Stimulated activated CD8-positive, alpha-beta memory T cell treated with anti-CD3 and anti-CD28 coated beads, Interleukin-12 subunit alpha, Interleukin-12 subunit beta, amount 100 ng/mL, for 4 hours (primary cell): ENCODE measurements around the gene ZNF684.
"Not testable (repeated sequence)": the region's sequence is repeated elsewhere in the genome, so short reads cannot be mapped to it uniquely, and the experiment has no call there.

Source experiments
- DNase-seq: peaks from one replicate; pipeline ENCODE4 v3.0.0-alpha.2; 2020; ENCODE audit warnings: low read depth

The ZNF684 gene

DNA sequence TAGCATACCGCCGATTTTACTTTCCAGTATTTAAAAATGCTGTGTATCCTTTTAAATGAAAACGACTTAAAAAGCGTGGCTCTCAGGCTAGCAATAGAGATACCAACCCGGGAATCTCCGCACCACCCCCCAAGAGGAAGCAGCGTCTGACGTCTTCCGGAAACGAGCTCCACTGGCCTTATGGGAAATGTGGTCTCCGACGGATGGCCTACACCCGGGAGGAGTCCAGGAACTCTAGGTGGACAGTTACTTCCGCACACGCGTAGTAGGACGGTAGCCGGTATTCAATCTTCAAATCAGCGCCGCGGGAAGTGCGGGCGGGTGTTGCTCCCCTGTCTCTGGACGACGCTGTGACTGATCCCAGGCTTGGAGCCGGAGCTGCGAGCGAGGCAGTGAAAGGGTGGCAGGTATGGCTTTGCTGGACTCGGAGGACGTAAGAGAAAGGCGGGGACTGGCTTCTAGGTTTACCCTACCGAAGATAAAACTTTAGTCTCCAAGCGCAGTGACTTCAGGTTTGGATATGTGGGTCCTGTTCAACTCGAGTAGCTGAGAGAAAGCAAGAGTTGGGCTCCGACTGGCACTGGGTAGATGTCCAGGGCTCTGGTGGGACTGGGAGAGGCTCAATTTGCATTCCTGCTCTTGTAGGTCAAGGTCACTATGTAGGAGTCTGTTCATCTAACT lies at the start of gene ZNF684:
Gene ZNF684, plus strand, starts transcription at position 257 of the 681 bp plus-strand sequence. CDS start 1,530 bp downstream, outside the sequence.
- DNase-seq = peak; percentile 74

DNA sequence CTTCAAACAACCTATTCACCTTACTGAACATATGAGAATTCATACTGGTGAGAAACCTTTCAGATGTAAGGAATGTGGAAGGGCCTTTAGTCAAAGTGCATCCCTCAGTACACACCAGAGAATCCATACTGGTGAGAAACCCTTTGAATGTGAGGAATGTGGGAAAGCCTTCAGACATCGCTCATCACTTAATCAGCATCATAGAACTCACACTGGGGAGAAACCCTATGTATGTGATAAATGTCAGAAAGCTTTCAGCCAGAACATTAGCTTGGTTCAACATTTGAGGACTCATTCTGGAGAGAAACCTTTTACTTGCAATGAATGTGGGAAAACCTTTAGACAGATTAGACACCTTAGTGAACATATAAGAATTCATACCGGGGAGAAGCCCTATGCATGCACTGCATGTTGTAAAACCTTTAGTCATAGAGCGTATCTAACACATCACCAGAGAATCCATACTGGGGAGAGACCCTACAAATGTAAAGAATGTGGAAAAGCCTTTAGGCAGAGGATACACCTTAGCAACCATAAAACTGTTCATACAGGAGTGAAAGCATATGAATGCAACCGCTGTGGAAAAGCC lies 36.0 kb upstream of the ZNF684 start:
- no peak for DNase-seq

DNA sequence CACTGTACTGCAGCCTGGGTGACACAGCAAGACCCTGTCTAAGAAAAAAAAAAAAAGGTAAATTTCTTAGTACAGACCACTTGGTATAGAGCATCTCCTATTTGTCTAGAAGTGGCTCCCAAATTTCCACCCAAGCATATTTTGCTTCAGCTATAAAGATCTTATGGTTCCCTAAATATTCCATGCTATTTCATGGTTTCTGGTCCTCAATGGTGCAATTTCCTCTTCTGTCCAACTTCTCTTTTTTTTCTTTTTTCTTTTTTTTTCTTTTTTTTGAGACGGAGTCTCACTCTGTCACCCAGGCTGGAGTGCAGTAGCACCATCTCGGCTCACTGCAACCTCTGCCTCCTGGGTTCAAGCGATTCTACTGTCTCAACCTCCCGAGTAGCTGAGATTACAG lies 28.8 kb upstream of the ZNF684 start:
- not testable (repeated sequence) for DNase-seq

GRCh38 chr1:40507973-40508372 lies 23.5 kb upstream of the ZNF684 start:
- DNase-seq = no peak

DNA sequence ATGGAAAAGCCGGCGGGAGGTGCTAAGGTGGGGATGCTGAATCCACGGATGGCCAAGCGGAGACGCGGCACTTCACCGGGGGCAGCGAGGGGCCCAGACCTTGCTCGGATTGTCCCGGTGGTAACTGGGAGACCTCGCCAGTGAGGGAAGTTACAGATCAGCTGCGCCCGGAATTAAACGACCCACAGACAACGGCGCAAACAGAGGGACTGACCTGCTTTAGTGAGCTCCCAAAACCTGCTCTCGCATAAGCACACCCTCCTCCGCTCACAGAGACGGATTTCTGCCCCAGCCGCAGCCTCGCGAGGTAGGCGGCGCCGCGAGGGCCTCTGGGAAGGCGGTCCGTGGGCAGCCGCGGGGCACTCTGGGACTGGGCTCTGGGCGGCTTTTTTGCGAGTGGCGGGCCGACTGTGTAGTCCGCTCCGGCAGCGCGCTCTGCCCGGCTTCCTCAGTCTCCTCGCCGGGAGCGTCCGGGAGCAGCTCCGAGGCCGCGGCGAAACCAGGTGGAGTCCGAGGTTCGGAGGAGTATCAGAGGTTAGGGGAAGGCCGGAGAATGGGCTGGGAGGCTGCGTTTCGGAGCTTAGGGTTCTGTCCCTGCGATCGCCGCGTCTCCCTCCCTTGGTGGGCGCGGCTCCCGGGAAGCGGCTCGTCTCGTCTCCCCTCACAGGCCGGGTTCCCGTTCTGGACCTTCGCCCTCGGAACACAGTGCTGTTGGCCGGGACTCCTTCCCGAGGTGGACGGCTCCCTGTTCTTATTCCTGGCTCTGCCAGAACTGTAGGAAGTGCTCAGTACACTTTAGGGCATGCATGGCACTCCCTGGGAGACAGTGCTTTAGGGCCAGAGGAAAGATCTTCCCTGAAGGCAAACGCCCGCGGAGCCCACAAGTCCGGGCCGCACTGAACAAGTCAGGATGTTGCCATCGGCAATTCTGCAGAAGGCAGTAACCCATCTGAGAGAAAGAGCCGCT lies 22.8 kb upstream of the ZNF684 start, which contains the start of gene EXO5:
Gene EXO5, plus strand, starts transcription at position 393 of the 967 bp plus-strand sequence. CDS start 5,778 bp downstream, outside the sequence.
- DNase-seq = peak; percentile 77

GRCh38 chr1:40519517-40519916 lies 11.9 kb upstream of the ZNF684 start:
- no peak for DNase-seq

- DNase-seq = no peak
Measured at GRCh38 chr1:40530735-40531380, 579 bp upstream of the ZNF684 start.

GRCh38 chr1:40532062-40532389 lies 589 bp downstream of the ZNF684 start:
- no peak for DNase-seq

DNA sequence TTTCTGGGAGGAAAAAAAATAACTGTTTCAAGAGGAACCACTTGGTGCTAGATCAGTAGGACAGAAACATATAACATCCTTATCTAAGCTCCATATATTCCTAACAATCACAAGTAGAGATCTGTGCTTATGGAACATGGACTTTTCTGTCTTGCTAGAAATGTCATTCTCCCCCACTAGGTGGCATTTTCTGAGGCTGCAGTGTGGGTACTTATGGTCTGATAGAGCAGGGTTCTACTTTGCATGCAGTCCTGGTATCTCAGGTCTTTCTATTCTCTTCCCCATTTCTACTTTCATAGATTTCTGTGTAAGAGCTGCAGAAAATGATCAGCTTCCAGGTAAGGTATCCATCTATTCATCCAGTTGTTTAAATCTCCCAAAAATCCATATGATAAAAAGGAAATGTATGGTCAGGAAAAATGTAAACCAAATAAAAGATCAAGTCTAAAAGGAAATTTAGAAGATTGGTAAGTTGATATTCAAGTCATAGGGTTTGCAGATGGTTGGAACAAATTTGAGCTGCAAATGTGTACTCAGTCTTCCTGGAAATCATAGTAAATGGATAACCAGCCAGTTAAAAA lies 1.5 kb downstream of the ZNF684 start:
- DNase-seq = no peak

DNA sequence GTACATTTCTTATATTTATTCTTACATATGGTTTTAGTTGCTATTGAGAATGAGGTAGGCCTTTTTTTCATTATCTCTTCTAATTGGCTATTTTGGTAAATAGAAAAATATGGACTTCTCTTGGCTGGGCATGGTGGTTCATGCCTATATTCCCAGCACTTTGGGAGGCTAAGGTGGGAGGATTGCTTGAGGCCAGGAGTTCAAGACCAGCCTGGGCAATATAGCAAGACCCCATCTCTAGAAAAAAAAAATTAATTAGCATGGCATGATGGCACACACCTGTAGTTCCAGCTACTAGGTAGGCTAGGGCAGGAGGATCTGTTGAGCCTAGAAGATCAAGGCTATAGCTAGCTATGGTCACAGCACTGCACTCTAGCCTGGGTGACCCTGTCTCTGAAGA lies 3.2 kb downstream of the ZNF684 start:
- no peak for DNase-seq

GRCh38 chr1:40535732-40536131 lies 4.3 kb downstream of the ZNF684 start:
- no peak for DNase-seq

GRCh38 chr1:40539338-40539737 lies 7.9 kb downstream of the ZNF684 start:
- DNase-seq = no peak

DNA sequence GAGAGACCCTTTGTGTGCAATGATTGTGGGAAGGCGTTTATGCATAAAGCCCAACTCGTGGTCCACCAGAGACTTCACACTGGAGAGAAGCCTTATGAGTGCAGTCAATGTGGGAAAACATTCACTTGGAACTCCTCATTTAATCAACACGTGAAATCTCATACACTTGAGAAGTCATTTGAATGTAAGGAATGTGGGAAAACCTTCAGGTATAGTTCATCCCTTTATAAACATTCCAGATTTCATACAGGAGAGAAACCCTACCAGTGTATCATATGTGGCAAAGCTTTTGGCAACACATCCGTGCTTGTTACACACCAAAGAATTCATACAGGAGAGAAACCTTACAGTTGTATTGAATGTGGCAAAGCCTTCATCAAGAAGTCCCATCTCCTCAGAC lies 15.5 kb downstream of the ZNF684 start:
- DNase-seq = no peak

GRCh38 chr1:40553017-40553416 lies 21.6 kb downstream of the ZNF684 start:
- no peak for DNase-seq

- not testable (repeated sequence) for DNase-seq
Measured at GRCh38 chr1:40554807-40555206, 23.4 kb downstream of the ZNF684 start.

- DNase-seq = no peak
Measured at GRCh38 chr1:40556121-40556520, 24.7 kb downstream of the ZNF684 start.

GRCh38 chr1:40558241-40558640 lies 26.8 kb downstream of the ZNF684 start:
- DNase-seq = not testable (repeated sequence)

DNA sequence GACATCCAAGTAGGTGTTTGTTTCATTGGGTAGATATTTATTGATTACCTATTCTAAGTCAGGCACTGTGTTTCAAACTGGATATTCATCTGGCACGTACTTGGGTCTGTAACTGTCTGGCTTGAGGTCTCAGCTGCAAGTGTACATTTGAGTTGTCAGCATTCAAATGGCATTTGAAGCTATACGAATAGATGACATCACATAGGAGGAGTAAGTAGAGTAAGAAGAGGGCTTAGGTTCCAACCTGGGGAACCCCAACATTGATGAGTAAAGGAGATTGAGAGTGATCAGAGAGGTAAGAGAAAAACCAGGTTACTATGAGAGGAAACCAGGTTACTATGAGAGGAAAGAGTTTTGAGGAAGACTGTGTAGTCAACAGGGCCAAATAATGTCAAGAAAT lies 30.7 kb downstream of the ZNF684 start:
- DNase-seq = no peak

DNA sequence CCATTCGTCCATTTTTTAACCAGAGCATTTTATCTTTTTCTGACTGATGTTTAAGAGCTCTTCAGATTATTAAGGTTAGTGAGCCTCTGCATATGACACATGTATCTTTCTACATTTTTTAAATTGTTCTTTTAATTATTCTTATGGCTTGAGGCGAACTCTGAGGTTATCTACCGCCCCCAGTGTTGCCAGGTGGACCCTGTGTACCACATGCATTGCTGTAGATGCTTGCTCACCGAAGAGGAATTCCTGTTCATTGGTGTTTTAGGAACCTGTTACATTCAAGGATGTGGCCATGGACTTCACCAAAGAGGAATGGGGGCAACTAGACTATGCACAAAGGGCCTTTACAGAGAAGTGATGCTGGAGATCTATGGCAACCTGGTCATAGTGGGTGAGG lies 31.8 kb downstream of the ZNF684 start:
- DNase-seq = no peak

DNA sequence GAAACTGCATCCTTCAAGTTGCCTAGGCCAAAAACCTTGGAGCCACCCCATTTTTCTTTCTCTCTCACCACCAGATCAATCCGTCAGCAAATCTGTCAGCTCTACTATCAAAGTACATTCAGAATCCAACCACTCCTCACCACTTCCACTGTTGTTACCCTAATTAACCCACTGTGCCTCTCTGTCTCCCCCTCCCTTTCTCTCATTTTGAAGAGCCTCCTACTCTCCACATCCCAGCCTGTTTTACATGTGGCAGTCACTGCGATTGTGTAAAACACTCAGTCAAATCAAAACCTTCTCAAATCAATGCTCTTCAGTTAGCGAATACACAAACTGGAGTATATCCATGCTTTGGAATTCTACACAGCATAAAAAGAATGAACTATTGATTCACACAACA lies 33.1 kb downstream of the ZNF684 start:
- DNase-seq = no peak

DNA sequence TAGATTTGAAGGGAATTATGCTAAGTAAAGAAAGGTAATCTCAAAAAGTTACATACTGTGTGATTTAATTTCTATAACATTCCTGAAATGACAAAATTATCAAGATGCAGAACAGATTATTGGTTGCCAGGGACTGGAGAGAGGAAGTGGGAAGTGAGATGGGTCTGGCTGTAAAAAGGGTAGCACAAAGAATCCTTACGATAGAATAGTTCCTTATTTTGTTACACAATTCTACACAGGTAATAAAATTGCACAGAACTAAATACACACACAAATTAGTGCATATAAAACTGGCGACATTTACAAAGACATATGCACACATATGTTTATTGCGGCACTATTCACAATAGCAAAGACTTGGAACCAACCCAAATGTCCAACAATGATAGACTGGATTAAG lies 33.5 kb downstream of the ZNF684 start:
- DNase-seq = no peak

DNA sequence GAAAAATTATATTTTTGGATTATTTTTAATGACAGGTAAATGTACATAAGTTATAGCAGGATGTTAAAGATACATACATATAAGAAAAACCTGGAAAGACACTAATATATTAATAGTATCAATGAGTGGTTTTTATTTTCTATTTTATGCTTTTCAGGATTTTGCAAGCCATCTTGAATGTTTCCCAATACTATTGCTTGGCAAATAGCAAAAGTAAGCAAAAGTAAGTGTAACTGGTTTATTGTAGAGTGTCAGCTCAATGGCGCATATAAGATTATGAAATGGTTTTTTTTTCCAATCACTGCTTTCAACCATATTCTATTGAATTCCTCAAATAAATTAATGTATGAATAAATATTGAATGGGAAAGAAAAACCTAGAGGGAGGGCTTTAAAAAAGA lies 36.4 kb downstream of the ZNF684 start:
- no peak for DNase-seq
